CD14-positive monocyte (primary cell): Measurements from ENCODE around the gene FYB2. TPM values are rescaled to one million over a fixed set of nuclear protein-coding genes. Genes with fewer than 3 reads are reported as not detected.
A peak's percentile ranks its signal among the peaks of the same experiment; 100 is the strongest.
"Not testable (repeated sequence)": the region's sequence is repeated elsewhere in the genome, so short reads cannot be mapped to it uniquely, and the experiment has no call there.

Experiments used
- DNase-seq, 3 donors: peaks; one replicate each; pipeline ENCODE4 v3.0.0-alpha.2; 2011 to 2022
- H2AFZ ChIP-seq: 2 replicates; pipeline ENCODE4 v1.6.0; 2012; ENCODE audit warnings: mild to moderate bottlenecking, low read depth, low read length, inconsistent platforms; ENCODE audit not compliant: insufficient read depth, poor library complexity, severe bottlenecking
- H3K27ac ChIP-seq, 2 donors: 1 replicate in 1 of 2; 2 replicates in 1 of 2; pipeline ENCODE4 v1.5.1; 2012 to 2013; ENCODE audit warnings: low read length in 2 of 2, control low read depth in 1 of 2, inconsistent platforms in 1 of 2, low read depth in 1 of 2, mild to moderate bottlenecking in 1 of 2
- H3K27me3 ChIP-seq, 2 donors: one replicate each; pipeline versions ENCODE4 v1.6.0 to v1.6.1; 2011 to 2013; ENCODE audit warnings: low read length in 2 of 2; ENCODE audit not compliant: control insufficient read depth in 2 of 2, insufficient read depth in 2 of 2
- H3K36me3 ChIP-seq, 2 donors: replicated peaks in 1 of 2; 1 replicate in 1 of 2; 2 replicates in 1 of 2; pipeline versions ENCODE4 v1.5.1 to v1.6.1; 2012 to 2013; ENCODE audit warnings: low read length in 2 of 2, control low read depth in 1 of 2, inconsistent platforms in 1 of 2, mild to moderate bottlenecking in 1 of 2; ENCODE audit not compliant: insufficient read depth in 2 of 2, control insufficient read depth in 1 of 2
- H3K4me1 ChIP-seq, 2 donors: 1 replicate in 1 of 2; 2 replicates in 1 of 2; pipeline versions ENCODE4 v1.5.1 to v1.6.1; 2012 to 2013; ENCODE audit warnings: low read length in 2 of 2, control low read depth in 1 of 2, inconsistent platforms in 1 of 2, mild to moderate bottlenecking in 1 of 2, moderate library complexity in 1 of 2; ENCODE audit not compliant: insufficient read depth in 2 of 2, control insufficient read depth in 1 of 2
- H3K4me2 ChIP-seq: replicated peaks from 2 replicates; pipeline ENCODE3; 2012; ENCODE audit warnings: low read length, moderate library complexity, mild to moderate bottlenecking; ENCODE audit not compliant: poor library complexity, severe bottlenecking; ENCODE audit errors: extremely low read depth
- H3K4me3 ChIP-seq, 3 experiments: fragments of 200-600 bp in 1 of 3; sonication (generic) in 1 of 3; replicated peaks in 1 of 3; 1 replicate in 2 of 3; 2 replicates in 1 of 3; pipeline ENCODE4 v1.5.1; 2011 to 2013; ENCODE audit warnings: low read length in 3 of 3, mild to moderate bottlenecking in 3 of 3, control low read depth in 2 of 3, low read depth in 2 of 3, inconsistent platforms in 1 of 3, moderate library complexity in 1 of 3
- H3K79me2 ChIP-seq: 2 replicates; pipeline ENCODE4 v1.6.0; 2012; ENCODE audit warnings: mild to moderate bottlenecking, control low read depth, inconsistent platforms, low read length, moderate library complexity; ENCODE audit not compliant: insufficient read depth
- H3K9ac ChIP-seq: 2 replicates; pipeline ENCODE4 v1.6.0; 2017; ENCODE audit warnings: low read length, mild to moderate bottlenecking; ENCODE audit not compliant: insufficient read depth, poor library complexity, severe bottlenecking
- H3K9me3 ChIP-seq, 2 donors: replicated peaks in 1 of 2; 1 replicate in 1 of 2; 2 replicates in 1 of 2; pipeline versions ENCODE4 v1.5.1 to v1.6.1; 2012 to 2013; ENCODE audit warnings: low read length in 2 of 2, control low read depth in 1 of 2; ENCODE audit not compliant: control insufficient read depth in 1 of 2, insufficient read depth in 1 of 2
- H4K20me1 ChIP-seq: 2 replicates; pipeline ENCODE4 v1.6.0; 2012; ENCODE audit warnings: mild to moderate bottlenecking, low read length, control low read depth, moderate library complexity; ENCODE audit not compliant: insufficient read depth
- H3K27ac Mint-ChIP-seq, 7 donors: one replicate each; pipeline ENCODE4 v1.8.0; 2020; ENCODE audit warnings: mild to moderate bottlenecking in 7 of 7, mixed read lengths in 7 of 7, moderate library complexity in 6 of 7, inconsistent platforms in 2 of 7
- H3K27me3 Mint-ChIP-seq, 3 donors: one replicate each; pipeline ENCODE4 v1.8.0; 2021 to 2022; ENCODE audit warnings: low read depth in 3 of 3, mild to moderate bottlenecking in 3 of 3, mixed read lengths in 3 of 3, moderate library complexity in 3 of 3, inconsistent platforms in 1 of 3
- H3K36me3 Mint-ChIP-seq, 2 donors: one replicate each; pipeline ENCODE4 v1.8.0; 2020; ENCODE audit warnings: mixed read lengths in 2 of 2, inconsistent platforms in 1 of 2, mild to moderate bottlenecking in 1 of 2
- H3K4me1 Mint-ChIP-seq: one replicate; pipeline ENCODE4 v1.8.0; 2020; ENCODE audit warnings: mild to moderate bottlenecking, mixed read lengths
- H3K4me3 Mint-ChIP-seq, 2 donors: one replicate each; pipeline ENCODE4 v1.8.0; 2020; ENCODE audit warnings: mild to moderate bottlenecking in 2 of 2, mixed read lengths in 2 of 2, moderate library complexity in 1 of 2
- H3K9me3 Mint-ChIP-seq, 7 donors: one replicate each; pipeline ENCODE4 v1.8.0; 2020 to 2022; ENCODE audit warnings: mixed read lengths in 7 of 7, mild to moderate bottlenecking in 6 of 7, moderate library complexity in 6 of 7, inconsistent platforms in 2 of 7
- WGBS: methylation state at CpG from one replicate; pipeline ENCODE4 v1.1.5; 2013; ENCODE audit warnings: missing lambda C conversion rate; ENCODE audit not compliant: insufficient coverage; 5-methylcytosine and 5-hydroxymethylcytosine counted together
- intact Hi-C, 2 donors: fragments of 100-400 bp; cut with micrococcal nuclease; formaldehyde crosslinking; loops; one replicate each; pipeline versions ENCODE4 v1.15.0 to v1.15.1; 2023
- polyA plus RNA-seq, 3 donors: library from polyadenylated mRNA; depleted of rRNA in 1 of 3; unstranded in 2 of 3; stranded (reverse) in 1 of 3; fragments of 300-500 nt in 2 of 3; fragments of >200 nt in 1 of 3; fragmentation: Illumina TruSeq in 2 of 3; gene quantifications; 1 replicate in 2 of 3; 2 replicates in 1 of 3; pipeline ENCODE4 v1.2.3, GENCODE V29; 2012 to 2021
- TF ChIP-seq, protein P1 (sequence below): fragments of 200-600 bp; IDR thresholded peaks from one replicate; pipeline ENCODE4 v1.8.0; 2022; ENCODE audit warnings: antibody characterized with exemption, mild to moderate bottlenecking

The FYB2 gene
- polyA plus RNA-seq, 3 donors, result not detected

GRCh38 chr1:56777972-56778371 is 41.2 kb downstream of the FYB2 start:
- Histone ChIP-seq H3K27me3 (no peaks in the 10 kb centered on the region), H3K9me3 (no peaks in the 10 kb centered on the region), H2AFZ (no peak overlapping the region), H3K36me3 (no peaks in the 10 kb centered on the region), H3K79me2 (no peaks in the 10 kb centered on the region), H3K9ac (no peak overlapping the region), H3K27ac (no peak overlapping the region), H3K4me1 (no peaks in the 10 kb centered on the region), H3K4me2 (no peak overlapping the region), H3K4me3 (no peak overlapping the region), H4K20me1 (no peaks in the 10 kb centered on the region)
- DNase-seq, result no peak
- Mint-ChIP-seq H3K4me1 (peaks cover 9% of the 10 kb centered on the region), H3K9me3 (peaks cover 0 to 3% (median 0%) of the 10 kb centered on the region in 7 donors), H3K4me3 (no peak overlapping the region), H3K27me3 (peaks cover 0 to 2% (median 0%) of the 10 kb centered on the region in 3 donors), H3K27ac (no peak overlapping the region), H3K36me3 (no peaks in the 10 kb centered on the region)
- TF ChIP-seq, protein P1, sequence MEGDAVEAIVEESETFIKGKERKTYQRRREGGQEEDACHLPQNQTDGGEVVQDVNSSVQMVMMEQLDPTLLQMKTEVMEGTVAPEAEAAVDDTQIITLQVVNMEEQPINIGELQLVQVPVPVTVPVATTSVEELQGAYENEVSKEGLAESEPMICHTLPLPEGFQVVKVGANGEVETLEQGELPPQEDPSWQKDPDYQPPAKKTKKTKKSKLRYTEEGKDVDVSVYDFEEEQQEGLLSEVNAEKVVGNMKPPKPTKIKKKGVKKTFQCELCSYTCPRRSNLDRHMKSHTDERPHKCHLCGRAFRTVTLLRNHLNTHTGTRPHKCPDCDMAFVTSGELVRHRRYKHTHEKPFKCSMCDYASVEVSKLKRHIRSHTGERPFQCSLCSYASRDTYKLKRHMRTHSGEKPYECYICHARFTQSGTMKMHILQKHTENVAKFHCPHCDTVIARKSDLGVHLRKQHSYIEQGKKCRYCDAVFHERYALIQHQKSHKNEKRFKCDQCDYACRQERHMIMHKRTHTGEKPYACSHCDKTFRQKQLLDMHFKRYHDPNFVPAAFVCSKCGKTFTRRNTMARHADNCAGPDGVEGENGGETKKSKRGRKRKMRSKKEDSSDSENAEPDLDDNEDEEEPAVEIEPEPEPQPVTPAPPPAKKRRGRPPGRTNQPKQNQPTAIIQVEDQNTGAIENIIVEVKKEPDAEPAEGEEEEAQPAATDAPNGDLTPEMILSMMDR, result no peak
- intact Hi-C loops, result no loop called here
- WGBS, result no CpG with 5 or more reads among the region's 1 CpG

DNA sequence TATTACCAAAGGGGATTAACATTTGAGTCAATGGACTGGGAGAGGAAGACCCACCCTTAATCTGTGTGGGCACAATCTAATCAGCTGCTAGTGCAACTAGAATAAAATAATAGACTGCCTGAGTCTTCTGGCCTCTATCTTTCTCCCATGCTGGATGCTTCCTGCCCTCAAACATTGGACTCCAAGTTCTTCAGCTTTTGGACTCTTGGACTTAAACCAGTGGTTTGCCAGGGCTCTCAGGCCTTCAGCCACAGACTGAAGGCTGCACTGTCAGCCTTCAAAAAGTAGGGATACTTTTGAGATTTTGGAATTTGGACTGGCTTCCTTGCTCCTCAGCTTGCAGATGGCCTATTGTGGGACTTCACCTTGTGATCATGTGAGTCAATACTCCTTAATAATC is 44.5 kb downstream of the FYB2 start:
- H3K4me3 ChIP-seq, H3K4me3 Mint-ChIP-seq: not testable (repeated sequence)
- H3K27ac Mint-ChIP-seq, result peak overlapping the region in 1 of 7 donors; percentile 62

More for the DNA sequence above, 44.5 kb downstream of the FYB2 start:
- H2AFZ ChIP-seq, DNase-seq, H3K27ac ChIP-seq, H4K20me1 ChIP-seq, H3K36me3 ChIP-seq, H3K9me3 ChIP-seq, H3K9me3 Mint-ChIP-seq, H3K36me3 Mint-ChIP-seq, H3K4me2 ChIP-seq, H3K9ac ChIP-seq, H3K4me1 Mint-ChIP-seq, H3K4me1 ChIP-seq, H3K79me2 ChIP-seq, intact Hi-C loops, H3K27me3 Mint-ChIP-seq, H3K27me3 ChIP-seq: not testable (repeated sequence)
